GM12864 (cell line): ENCODE measurements around the gene PCDHGA5.
"Not testable (repeated sequence)": the region's sequence is repeated elsewhere in the genome, so short reads cannot be mapped to it uniquely, and the experiment has no call there.

Experiments used
- DNase-seq: peaks from one replicate; pipeline ENCODE4 v3.0.0-alpha.2; 2011; ENCODE audit warnings: low read depth
- H3K4me3 ChIP-seq: 2 replicates; pipeline ENCODE4 v1.5.1; 2011; ENCODE audit warnings: mild to moderate bottlenecking, low read depth, low read length, control low read depth
- CTCF ChIP-seq: IDR thresholded peaks from 2 replicates; pipeline ENCODE4 v1.5.1; 2011; ENCODE audit warnings: low read depth, mild to moderate bottlenecking, moderate library complexity, low read length, control low read depth, inconsistent platforms; ENCODE audit errors: missing control alignments

Gene PCDHGA5

GRCh38 chr5:141412854-141413539, 49.0 kb downstream of the PCDHGA5 start, which contains the start of gene PCDHGA10:
TSS of gene PCDHGA10 (plus strand) at chr5:141412987. CDS start at chr5:141413176, 189 bp downstream.
- peak; percentile 70 for DNase-seq
- TF ChIP-seq CTCF = peak; percentile 83
- peak within 1 kb of the TSS; percentile 77 for H3K4me3 ChIP-seq

GRCh38 chr5:141413540-141414069, 49.6 kb downstream of the PCDHGA5 start:
- no peak for DNase-seq
- TF ChIP-seq CTCF = no peak
- peak overlapping the region; percentile 77 for H3K4me3 ChIP-seq

- H3K4me3 ChIP-seq = not testable (repeated sequence)
Measured at GRCh38 chr5:141414548-141415274, 50.7 kb downstream of the PCDHGA5 start.

GRCh38 chr5:141415275-141415618, 51.3 kb downstream of the PCDHGA5 start:
- peak overlapping the region; percentile 37 for H3K4me3 ChIP-seq
- DNase-seq = not testable (repeated sequence)

More at GRCh38 chr5:141414548-141415274, 50.7 kb downstream of the PCDHGA5 start:
- DNase-seq = not testable (repeated sequence)
